IMR-90 (cell line): ENCODE measurements around the gene RGS17. TPM values are rescaled to one million over a fixed set of nuclear protein-coding genes. Genes with fewer than 3 reads are reported as not detected.

Experiments
- ATAC-seq: fragments of 200-7000 bp; cut with Tn5 transposase; 2 replicates; pipeline ENCODE4 v1.9.1; 2020; ENCODE audit warnings: low read depth, mild to moderate bottlenecking, moderate library complexity
- BruUV-seq: library from RNA; stranded (reverse); fragments of 400-500 nt; replicated peaks from 2 replicates; lab custom pipeline; 2021; lab: Mats Ljungman, UMichigan
- CTCF ChIA-PET: fragments of 300-600 bp; formaldehyde crosslinking; extraction: SDS; loops from one replicate; lab custom pipeline; 2021; ENCODE audit warnings: antibody characterized with exemption; lab: Yijun Ruan, JAX
- POLR2A ChIA-PET: fragments of 300-600 bp; sonication (Branson Sonifier 250); formaldehyde crosslinking; loops from one replicate; lab custom pipeline; 2022; ENCODE audit warnings: antibody characterized with exemption; ENCODE audit not compliant: unreplicated experiment; lab: Charles Lee
- DNase-seq: peaks from one replicate; pipeline ENCODE4 v3.0.0; 2013
- H2AFZ ChIP-seq: replicated peaks from 2 replicates; pipeline ENCODE3; 2013; ENCODE audit warnings: low read length, mild to moderate bottlenecking; ENCODE audit not compliant: poor library complexity
- H2AK5ac ChIP-seq: 2 replicates; pipeline ENCODE4 v1.6.1; 2013; ENCODE audit warnings: low read depth, low read length, inconsistent platforms
- H2AK9ac ChIP-seq: replicated peaks from 2 replicates; pipeline ENCODE3; 2013; ENCODE audit warnings: mild to moderate bottlenecking, low read depth, low read length, moderate library complexity; ENCODE audit not compliant: poor library complexity
- H2BK120ac ChIP-seq: 2 replicates; pipeline ENCODE4 v1.6.1; 2013; ENCODE audit warnings: low read depth, low read length, inconsistent platforms
- H2BK15ac ChIP-seq: 3 replicates; pipeline ENCODE4 v1.6.1; 2013; ENCODE audit warnings: low read depth, low read length, inconsistent platforms
- H2BK20ac ChIP-seq: 2 replicates; pipeline ENCODE4 v1.6.1; 2013; ENCODE audit warnings: low read depth, mild to moderate bottlenecking, inconsistent platforms, low read length, moderate library complexity
- H2BK5ac ChIP-seq: 2 replicates; pipeline ENCODE4 v1.6.1; 2013; ENCODE audit warnings: mild to moderate bottlenecking, low read depth, low read length, inconsistent platforms; ENCODE audit not compliant: poor library complexity, severe bottlenecking
- H3K14ac ChIP-seq: replicated peaks from 2 replicates; pipeline ENCODE4 v1.6.1; 2013; ENCODE audit warnings: low read depth, low read length, inconsistent platforms
- H3K18ac ChIP-seq: 2 replicates; pipeline ENCODE4 v1.6.1; 2013; ENCODE audit warnings: low read depth, low read length, control low read depth
- H3K23ac ChIP-seq: 2 replicates; pipeline ENCODE4 v1.6.1; 2013; ENCODE audit warnings: low read depth, low read length, inconsistent platforms
- H3K27ac ChIP-seq: 2 replicates; pipeline ENCODE4 v1.5.1; 2013; ENCODE audit warnings: mild to moderate bottlenecking, control low read depth, low read length; ENCODE audit not compliant: insufficient read depth
- H3K27me3 ChIP-seq: 2 replicates; pipeline ENCODE4 v1.6.1; 2013; ENCODE audit warnings: low read length; ENCODE audit not compliant: control insufficient read depth, insufficient read depth
- H3K36me3 ChIP-seq: 2 replicates; pipeline ENCODE4 v1.6.1; 2013; ENCODE audit warnings: low read length, mixed read lengths; ENCODE audit not compliant: control insufficient read depth, insufficient read depth
- H3K4ac ChIP-seq: 2 replicates; pipeline ENCODE4 v1.6.1; 2013; ENCODE audit warnings: low read depth, low read length, inconsistent platforms
- H3K4me1 ChIP-seq: 2 replicates; pipeline ENCODE4 v1.6.1; 2013; ENCODE audit warnings: low read length, mixed read lengths; ENCODE audit not compliant: control insufficient read depth, insufficient read depth
- H3K4me2 ChIP-seq: 2 replicates; pipeline ENCODE4 v1.6.1; 2013; ENCODE audit warnings: low read depth, mild to moderate bottlenecking, control low read depth, low read length, moderate library complexity
- H3K4me3 ChIP-seq: 2 replicates; pipeline ENCODE4 v1.5.1; 2013; ENCODE audit warnings: low read depth, mild to moderate bottlenecking, control low read depth, low read length, moderate library complexity; ENCODE audit not compliant: insufficient read depth
- H3K56ac ChIP-seq: 2 replicates; pipeline ENCODE4 v1.6.1; 2013; ENCODE audit warnings: low read length, inconsistent platforms; ENCODE audit not compliant: insufficient read depth; ENCODE audit errors: extremely low read depth
- H3K79me1 ChIP-seq, 2 experiments: 2 replicates each; pipeline ENCODE4 v1.6.1; 2013; ENCODE audit warnings: low read length in 2 of 2, inconsistent platforms in 1 of 2, low read depth in 1 of 2
- H3K9ac ChIP-seq: 2 replicates; pipeline ENCODE4 v1.6.1; 2013; ENCODE audit warnings: low read depth, low read length, control low read depth
- H3K9me1 ChIP-seq: 2 replicates; pipeline ENCODE4 v1.6.1; 2013; ENCODE audit warnings: low read length, inconsistent platforms; ENCODE audit not compliant: insufficient read depth
- H3K9me3 ChIP-seq: 2 replicates; pipeline ENCODE4 v1.6.1; 2013; ENCODE audit warnings: low read length; ENCODE audit not compliant: control insufficient read depth, insufficient read depth
- H4K20me1 ChIP-seq: 2 replicates; pipeline ENCODE4 v1.6.1; 2013; ENCODE audit warnings: low read length, inconsistent platforms; ENCODE audit not compliant: insufficient read depth
- H4K5ac ChIP-seq: 2 replicates; pipeline ENCODE4 v1.6.1; 2013; ENCODE audit warnings: mild to moderate bottlenecking, low read depth, low read length, control low read depth
- H4K8ac ChIP-seq, 2 experiments: 2 replicates each; pipeline ENCODE4 v1.6.1; 2013; ENCODE audit warnings: low read depth in 2 of 2, low read length in 2 of 2, control low read depth in 1 of 2, inconsistent platforms in 1 of 2
- H4K91ac ChIP-seq: 2 replicates; pipeline ENCODE4 v1.6.1; 2013; ENCODE audit warnings: low read depth, low read length, inconsistent platforms; ENCODE audit not compliant: insufficient read depth
- BHLHE40 ChIP-seq: fragments of 150-350 bp; IDR thresholded peaks from 2 replicates; pipeline ENCODE4 v1.6.1; 2016; ENCODE audit warnings: mild to moderate bottlenecking, low read depth, low read length
- CEBPB ChIP-seq: IDR thresholded peaks from 2 replicates; pipeline ENCODE4 v1.6.1; 2012; ENCODE audit warnings: low read depth, low read length, improper control_type of control experiment
- CHD1 ChIP-seq: IDR thresholded peaks from 2 replicates; pipeline ENCODE4 v1.6.1; 2012; ENCODE audit warnings: low read depth, low read length, improper control_type of control experiment
- FOS ChIP-seq: fragments of 150-350 bp; IDR thresholded peaks from 2 replicates; pipeline ENCODE4 v1.6.1; 2016; ENCODE audit warnings: low read depth, low read length
- MAFK ChIP-seq: IDR thresholded peaks from 2 replicates; pipeline ENCODE4 v1.6.1; 2012; ENCODE audit warnings: low read depth, low read length, improper control_type of control experiment
- MAZ ChIP-seq: IDR thresholded peaks from 2 replicates; pipeline ENCODE4 v1.6.1; 2012; ENCODE audit warnings: low read depth, mild to moderate bottlenecking, low read length, improper control_type of control experiment, moderate library complexity, borderline replicate concordance
- MXI1 ChIP-seq: IDR thresholded peaks from 2 replicates; pipeline ENCODE4 v1.6.1; 2012; ENCODE audit warnings: low read depth, mild to moderate bottlenecking, low read length, moderate library complexity, borderline replicate concordance
- NFE2L2 ChIP-seq: fragments of 150-350 bp; IDR thresholded peaks from 2 replicates; pipeline ENCODE4 v1.6.1; 2016; ENCODE audit warnings: low read depth, mild to moderate bottlenecking, low read length
- POLR2A ChIP-seq: IDR thresholded peaks from 2 replicates; pipeline ENCODE4 v1.6.1; 2012; ENCODE audit warnings: mild to moderate bottlenecking, low read depth, low read length
- RAD21 ChIP-seq: IDR thresholded peaks from 2 replicates; pipeline ENCODE4 v1.6.1; 2012; ENCODE audit warnings: low read length, improper control_type of control experiment
- RCOR1 ChIP-seq: IDR thresholded peaks from 2 replicates; pipeline ENCODE4 v1.6.1; 2012; ENCODE audit warnings: mild to moderate bottlenecking, low read length, improper control_type of control experiment; ENCODE audit not compliant: insufficient replicate concordance
- RFX5 ChIP-seq: IDR thresholded peaks from 2 replicates; pipeline ENCODE4 v1.8.0; 2012; ENCODE audit warnings: low read depth, mild to moderate bottlenecking, low read length, moderate library complexity
- SMC3 ChIP-seq: fragments of 150-350 bp; IDR thresholded peaks from 2 replicates; pipeline ENCODE4 v1.6.1; 2016; ENCODE audit warnings: low read depth, mild to moderate bottlenecking, antibody characterized with exemption, low read length, moderate library complexity
- WGBS, 2 experiments: methylation state at CpG; one replicate each; pipeline versions ENCODE4 v1.1.5 to v1.1.7; 2013; ENCODE audit warnings: missing lambda C conversion rate in 2 of 2; ENCODE audit not compliant: insufficient read length in 1 of 2; ENCODE audit errors: extremely low coverage in 2 of 2; 5-methylcytosine and 5-hydroxymethylcytosine counted together
- dilution Hi-C: fragments of 300-500 bp; cut with HindIII; formaldehyde crosslinking; loops from one replicate; pipeline ENCODE4 v1.14.3; 2018; ENCODE audit warnings: low sequenced_read_pairs; ENCODE audit not compliant: unreplicated experiment
- in situ Hi-C: fragments of 300-500 bp; cut with MboI; formaldehyde crosslinking; loops from 3 replicates; pipeline ENCODE4 v1.14.3; 2019; ENCODE audit warnings: low sequenced_read_pairs, inconsistent platforms, mixed read lengths
- intact Hi-C: fragments of 100-400 bp; cut with micrococcal nuclease; formaldehyde crosslinking; loops from 2 replicates; pipeline ENCODE4 v1.10.0; 2022
- polyA plus RNA-seq, 3 experiments: library from polyadenylated mRNA; depleted of rRNA; stranded (reverse); fragments of >200 nt; gene quantifications; 2 replicates each; pipeline ENCODE4 v1.2.3, GENCODE V29; 2012; ENCODE audit warnings: low replicate concordance in 1 of 3
- total RNA-seq: library from RNA; depleted of rRNA; stranded (reverse); fragments of >200 nt; gene quantifications from 2 replicates; pipeline ENCODE4 v1.2.3, GENCODE V29; 2012
- TF ChIP-seq, protein P1 (sequence below): fragments of 150-350 bp; IDR thresholded peaks from 2 replicates; pipeline ENCODE4 v1.6.1; 2017; ENCODE audit warnings: mild to moderate bottlenecking, antibody characterized with exemption, low read length, low read depth
- TF ChIP-seq, protein P2 (sequence below): fragments of 150-350 bp; IDR thresholded peaks from 2 replicates; pipeline ENCODE4 v1.6.1; 2016; ENCODE audit warnings: low read depth, mild to moderate bottlenecking, low read length, moderate library complexity, borderline replicate concordance
- TF ChIP-seq, protein P3 (sequence below): conservative IDR thresholded peaks from 2 replicates; pipeline ENCODE4 v1.5.1; 2012; ENCODE audit warnings: mild to moderate bottlenecking, low read depth, low read length, improper control_type of control experiment

Gene RGS17
- total and polyA plus RNA-seq, 2 of the 4 experiments (the other 2 are of a cell fraction), result 0.75 to 1.4 TPM

DNA sequence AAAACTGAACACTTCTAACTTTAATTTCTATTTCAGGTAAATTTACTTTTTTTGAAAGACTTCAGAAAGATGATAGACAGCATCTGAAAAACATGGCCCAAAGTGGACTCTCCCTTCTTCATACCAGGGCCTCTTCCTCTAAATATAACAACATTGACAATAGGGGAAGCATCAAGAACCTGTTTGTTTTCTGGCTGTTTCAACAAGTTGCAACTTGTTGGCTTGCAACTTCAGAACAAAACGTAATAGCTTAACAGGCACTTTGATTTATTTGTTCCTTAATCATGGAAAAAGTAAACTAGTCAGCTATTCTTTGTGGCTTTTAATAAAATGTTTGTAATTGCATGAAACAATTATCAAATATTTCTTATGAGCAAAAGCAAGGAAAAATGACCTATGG, 34.3 kb downstream of the RGS17 start:
- no peak overlapping the region for H3K9ac ChIP-seq
- H2AK5ac ChIP-seq, result no peak overlapping the region
- H3K9me1 ChIP-seq, result no peaks in the 10 kb centered on the region; the same call in 1 of the 2 replicates
- H2BK20ac ChIP-seq, result no peak overlapping the region
- H3K27me3 ChIP-seq, result no peaks in the 10 kb centered on the region
- no peak overlapping the region for H3K4ac ChIP-seq
- no peaks in the 10 kb centered on the region for H3K9me3 ChIP-seq
- no peak overlapping the region for H3K4me2 ChIP-seq
- no peak overlapping the region for H3K14ac ChIP-seq
- H3K23ac ChIP-seq, result no peak overlapping the region
- H3K36me3 ChIP-seq, result no peaks in the 10 kb centered on the region
- dilution Hi-C loops, result no loop called here
- BruUV-seq, result no TSS peak
- in situ Hi-C loops, result no loop called here
- POLR2A ChIA-PET, result no interaction called here
- WGBS, 2 experiments, result no CpG with 5 or more reads among the region's 1 CpG
- H2AK9ac ChIP-seq, result no peak overlapping the region
- no peak overlapping the region for H3K27ac ChIP-seq
- H4K8ac ChIP-seq, result no peak overlapping the region
- H3K4me3 ChIP-seq, result no peak overlapping the region
- H2BK5ac ChIP-seq, result no peak overlapping the region
- H3K56ac ChIP-seq, result no peak overlapping the region
- CTCF ChIA-PET, result interaction anchor here (1.6 kb wide), 1 partner anchor 11 kb away, joined by 7 read pairs; no protein-coding TSS in a partner anchor
- no peak for ATAC-seq
- H2BK120ac ChIP-seq, result no peak overlapping the region
- no peak overlapping the region for H3K18ac ChIP-seq
- H3K4me1 ChIP-seq, result peaks cover 3% of the 10 kb centered on the region
- H4K5ac ChIP-seq, result no peak overlapping the region
- H2BK15ac ChIP-seq, result no peak overlapping the region
- no peak overlapping the region for H4K91ac ChIP-seq
- no peak for TF ChIP-seq RFX5
- TF ChIP-seq CHD1, result no peak
- no peak for TF ChIP-seq POLR2A
- no peak for TF ChIP-seq RCOR1
- TF ChIP-seq CEBPB, result no peak
- no peak for TF ChIP-seq NFE2L2
- no peak for TF ChIP-seq RAD21
- no peak for TF ChIP-seq BHLHE40
- TF ChIP-seq, protein P1, sequence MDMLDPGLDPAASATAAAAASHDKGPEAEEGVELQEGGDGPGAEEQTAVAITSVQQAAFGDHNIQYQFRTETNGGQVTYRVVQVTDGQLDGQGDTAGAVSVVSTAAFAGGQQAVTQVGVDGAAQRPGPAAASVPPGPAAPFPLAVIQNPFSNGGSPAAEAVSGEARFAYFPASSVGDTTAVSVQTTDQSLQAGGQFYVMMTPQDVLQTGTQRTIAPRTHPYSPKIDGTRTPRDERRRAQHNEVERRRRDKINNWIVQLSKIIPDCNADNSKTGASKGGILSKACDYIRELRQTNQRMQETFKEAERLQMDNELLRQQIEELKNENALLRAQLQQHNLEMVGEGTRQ, result no peak
- TF ChIP-seq FOS, result no peak
- TF ChIP-seq MXI1, result no peak
- no peak for TF ChIP-seq SMC3
- TF ChIP-seq, protein P2, sequence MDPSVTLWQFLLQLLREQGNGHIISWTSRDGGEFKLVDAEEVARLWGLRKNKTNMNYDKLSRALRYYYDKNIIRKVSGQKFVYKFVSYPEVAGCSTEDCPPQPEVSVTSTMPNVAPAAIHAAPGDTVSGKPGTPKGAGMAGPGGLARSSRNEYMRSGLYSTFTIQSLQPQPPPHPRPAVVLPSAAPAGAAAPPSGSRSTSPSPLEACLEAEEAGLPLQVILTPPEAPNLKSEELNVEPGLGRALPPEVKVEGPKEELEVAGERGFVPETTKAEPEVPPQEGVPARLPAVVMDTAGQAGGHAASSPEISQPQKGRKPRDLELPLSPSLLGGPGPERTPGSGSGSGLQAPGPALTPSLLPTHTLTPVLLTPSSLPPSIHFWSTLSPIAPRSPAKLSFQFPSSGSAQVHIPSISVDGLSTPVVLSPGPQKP, result no peak
- no peak for TF ChIP-seq MAZ
- TF ChIP-seq MAFK, result no peak
- TF ChIP-seq, protein P3, sequence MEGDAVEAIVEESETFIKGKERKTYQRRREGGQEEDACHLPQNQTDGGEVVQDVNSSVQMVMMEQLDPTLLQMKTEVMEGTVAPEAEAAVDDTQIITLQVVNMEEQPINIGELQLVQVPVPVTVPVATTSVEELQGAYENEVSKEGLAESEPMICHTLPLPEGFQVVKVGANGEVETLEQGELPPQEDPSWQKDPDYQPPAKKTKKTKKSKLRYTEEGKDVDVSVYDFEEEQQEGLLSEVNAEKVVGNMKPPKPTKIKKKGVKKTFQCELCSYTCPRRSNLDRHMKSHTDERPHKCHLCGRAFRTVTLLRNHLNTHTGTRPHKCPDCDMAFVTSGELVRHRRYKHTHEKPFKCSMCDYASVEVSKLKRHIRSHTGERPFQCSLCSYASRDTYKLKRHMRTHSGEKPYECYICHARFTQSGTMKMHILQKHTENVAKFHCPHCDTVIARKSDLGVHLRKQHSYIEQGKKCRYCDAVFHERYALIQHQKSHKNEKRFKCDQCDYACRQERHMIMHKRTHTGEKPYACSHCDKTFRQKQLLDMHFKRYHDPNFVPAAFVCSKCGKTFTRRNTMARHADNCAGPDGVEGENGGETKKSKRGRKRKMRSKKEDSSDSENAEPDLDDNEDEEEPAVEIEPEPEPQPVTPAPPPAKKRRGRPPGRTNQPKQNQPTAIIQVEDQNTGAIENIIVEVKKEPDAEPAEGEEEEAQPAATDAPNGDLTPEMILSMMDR, result no peak
- H2AFZ ChIP-seq, result no peak overlapping the region
- no peak for DNase-seq
- no peaks in the 10 kb centered on the region for H3K79me1 ChIP-seq
- no peaks in the 10 kb centered on the region for H4K20me1 ChIP-seq
- intact Hi-C loops, result loop anchor here (5.0 kb wide), 1 partner anchor 771 kb away; no protein-coding TSS in a partner anchor
